A673 (cell line): Measurements from ENCODE around the gene NANOS3. TPM values are rescaled to one million over a fixed set of nuclear protein-coding genes. Genes with fewer than 3 reads are reported as not detected.
A peak's percentile ranks its signal among the peaks of the same experiment; 100 is the strongest.

Experiments
- BruUV-seq: library from RNA; stranded (reverse); fragments of 400-500 nt; replicated peaks from 2 replicates; lab custom pipeline; 2021; lab: Mats Ljungman, UMichigan
- CTCF ChIA-PET: fragments of 300-600 bp; sonication (Branson Sonifier 250); formaldehyde crosslinking; loops from one replicate; lab custom pipeline; 2022; ENCODE audit warnings: antibody characterized with exemption; lab: Charles Lee
- POLR2A ChIA-PET: fragments of 300-600 bp; sonication (Branson Sonifier 250); formaldehyde crosslinking; loops from one replicate; lab custom pipeline; 2022; ENCODE audit warnings: antibody characterized with exemption; ENCODE audit not compliant: low non-redundant PET; lab: Charles Lee
- DNase-seq: peaks from one replicate; pipeline ENCODE4 v3.0.0-alpha.2; 2015; ENCODE audit warnings: low spot score
- H3K27ac ChIP-seq: fragments of 200-600 bp; sonication (generic); 2 replicates; pipeline ENCODE4 v1.5.1; 2016; ENCODE audit warnings: mixed run types, low read depth, mild to moderate bottlenecking, mixed read lengths, antibody characterized with exemption, low read length; ENCODE audit not compliant: poor library complexity, severe bottlenecking
- H3K27me3 ChIP-seq: fragments of 200-600 bp; sonication (generic); replicated peaks from 2 replicates; pipeline ENCODE4 v1.6.1; 2017; ENCODE audit warnings: mixed run types, low read depth, mild to moderate bottlenecking, mixed read lengths, antibody characterized with exemption, low read length; ENCODE audit not compliant: insufficient read depth, poor library complexity
- H3K36me3 ChIP-seq: fragments of 200-600 bp; sonication (generic); 2 replicates; pipeline ENCODE4 v1.6.1; 2016; ENCODE audit warnings: mixed run types, mild to moderate bottlenecking, mixed read lengths, antibody characterized with exemption, low read length; ENCODE audit not compliant: insufficient read depth, poor library complexity, severe bottlenecking
- H3K4me1 ChIP-seq: fragments of 200-600 bp; sonication (generic); 2 replicates; pipeline ENCODE4 v1.6.1; 2017; ENCODE audit warnings: mixed run types, mild to moderate bottlenecking, mixed read lengths, antibody characterized with exemption, low read length; ENCODE audit not compliant: insufficient read depth, poor library complexity, severe bottlenecking
- H3K4me3 ChIP-seq: fragments of 200-600 bp; sonication (generic); 2 replicates; pipeline ENCODE4 v1.5.1; 2016; ENCODE audit warnings: low read depth, mixed run types, mild to moderate bottlenecking, mixed read lengths, low read length; ENCODE audit not compliant: poor library complexity, severe bottlenecking
- H3K9me3 ChIP-seq: fragments of 200-600 bp; sonication (generic); 2 replicates; pipeline ENCODE4 v1.6.1; 2016; ENCODE audit warnings: mixed run types, low read depth, mild to moderate bottlenecking, mixed read lengths, antibody characterized with exemption, low read length; ENCODE audit not compliant: poor library complexity, severe bottlenecking
- CTCF ChIP-seq: fragments of 300-800, 200-600 bp; sonication (generic); conservative IDR thresholded peaks from 2 replicates; pipeline ENCODE4 v1.5.1; 2017; ENCODE audit warnings: low read depth, mild to moderate bottlenecking, antibody characterized with exemption, low read length, moderate library complexity, mixed read lengths
- EZH2 ChIP-seq: fragments of 200-600 bp; sonication (generic); IDR thresholded peaks from 2 replicates; pipeline ENCODE4 v1.6.1; 2017; ENCODE audit warnings: borderline replicate concordance, low read depth, mild to moderate bottlenecking, mixed read lengths, antibody characterized with exemption, low read length; ENCODE audit not compliant: poor library complexity, severe bottlenecking
- intact Hi-C: fragments of 100-400 bp; cut with micrococcal nuclease; formaldehyde crosslinking; loops from one replicate; pipeline ENCODE4 v1.10.0; 2022; ENCODE audit not compliant: unreplicated experiment
- total RNA-seq: library from RNA; stranded (reverse); gene quantifications from 2 replicates; pipeline ENCODE4 v1.2.3, GENCODE V29; 2021

Gene NANOS3
- total RNA-seq, 1 experiment from 2014 or later = 4.9 TPM

- no peaks in the 10 kb centered on the region for H3K27me3 ChIP-seq
- BruUV-seq = no TSS peak
- H3K9me3 ChIP-seq = no peaks in the 10 kb centered on the region
- no peak overlapping the region for H3K4me3 ChIP-seq
- ChIA-PET POLR2A (no interaction called here), CTCF (no interaction called here)
- H3K4me1 ChIP-seq = peaks cover 40% of the 10 kb centered on the region
- no peak overlapping the region for H3K27ac ChIP-seq
- no peak for DNase-seq
- intact Hi-C loops = no loop called here
- TF ChIP-seq CTCF (no peak), EZH2 (no peak)
- H3K36me3 ChIP-seq = peaks cover 20% of the 10 kb centered on the region
Measured at GRCh38 chr19:13834244-13835069, 42.5 kb upstream of the NANOS3 start.

GRCh38 chr19:13835791-13836723, 40.9 kb upstream of the NANOS3 start:
- BruUV-seq = no TSS peak
- DNase-seq = peak; percentile 21
- H3K27me3 ChIP-seq = no peaks in the 10 kb centered on the region
- H3K4me1 ChIP-seq = peaks cover 51% of the 10 kb centered on the region
- POLR2A ChIA-PET = no interaction called here
- peaks cover 20% of the 10 kb centered on the region for H3K36me3 ChIP-seq
- no peaks in the 10 kb centered on the region for H3K9me3 ChIP-seq
- CTCF ChIA-PET = interaction anchor here (2.1 kb wide), 1 partner anchor 26 kb away, joined by 8 read pairs; no protein-coding TSS in a partner anchor
- H3K27ac ChIP-seq = peak overlapping the region; percentile 79
- intact Hi-C loops = no loop called here
- TF ChIP-seq CTCF = no peak
- no peak for TF ChIP-seq EZH2
- H3K4me3 ChIP-seq = no peak overlapping the region

- ChIA-PET CTCF (no interaction called here), POLR2A (no interaction called here)
- no peak for TF ChIP-seq CTCF
- no peak for TF ChIP-seq EZH2
- no peaks in the 10 kb centered on the region for H3K27me3 ChIP-seq
- H3K36me3 ChIP-seq = peaks cover 20% of the 10 kb centered on the region
- peak overlapping the region; percentile 95 for H3K27ac ChIP-seq
- H3K4me1 ChIP-seq = peaks cover 52% of the 10 kb centered on the region
- TSS peak; percentile 18 for BruUV-seq
- no peak for DNase-seq
- H3K9me3 ChIP-seq = no peaks in the 10 kb centered on the region
- intact Hi-C loops = no loop called here
- peak overlapping the region; percentile 81 for H3K4me3 ChIP-seq
Measured at GRCh38 chr19:13838435-13839129, 38.4 kb upstream of the NANOS3 start.
